Esophagus squamous epithelium (tissue), 5 donors: ENCODE data around the gene ACOX2. TPM values are rescaled to one million over a fixed set of nuclear protein-coding genes. Genes with fewer than 3 reads are reported as not detected.

Experiments
- DNase-seq: peaks from one replicate; lab custom pipeline; 2025; lab: John Stamatoyannopoulos, UW
- H3K27ac ChIP-seq, 4 donors: fragments of 200-600 bp; sonication (generic); one replicate each; pipeline ENCODE4 v1.5.1; 2016 to 2019; ENCODE audit warnings: mild to moderate bottlenecking in 1 of 4
- H3K27me3 ChIP-seq, 4 donors: fragments of 200-600 bp; sonication (generic); 1 replicate in 3 of 4; 2 replicates in 1 of 4; pipeline versions ENCODE4 v1.5.1 to v1.6.0; 2017 to 2021; ENCODE audit warnings: antibody characterized with exemption in 1 of 4
- H3K36me3 ChIP-seq, 3 donors: fragments of 200-600 bp; sonication (generic); one replicate each; pipeline ENCODE4 v1.5.1; 2016 to 2019
- H3K4me1 ChIP-seq, 3 donors: fragments of 200-600 bp; sonication (generic); one replicate each; pipeline ENCODE4 v1.5.1; 2017 to 2019
- H3K4me3 ChIP-seq, 4 donors: fragments of 200-600 bp; sonication (generic); 1 replicate in 3 of 4; 2 replicates in 1 of 4; pipeline ENCODE4 v1.5.1; 2016 to 2019; ENCODE audit warnings: mild to moderate bottlenecking in 2 of 4, moderate library complexity in 1 of 4
- H3K9me3 ChIP-seq, 3 donors: fragments of 200-600 bp; sonication (generic); one replicate each; pipeline ENCODE4 v1.5.1; 2016 to 2019
- CTCF ChIP-seq, 6 experiments: fragments of 450-650 bp in 4 of 6; fragments of 200-600 bp in 2 of 6; sonication (generic) in 2 of 6; IDR thresholded peaks; one replicate each; pipeline ENCODE4 v1.5.1; 2016 to 2019; ENCODE audit warnings: antibody characterized with exemption in 6 of 6, mild to moderate bottlenecking in 4 of 6, moderate library complexity in 4 of 6
- POLR2A ChIP-seq, 4 donors: fragments of 450-650 bp; IDR thresholded peaks; one replicate each; pipeline ENCODE4 v1.6.1; 2017; ENCODE audit warnings: antibody characterized with exemption in 4 of 4, mild to moderate bottlenecking in 4 of 4, moderate library complexity in 3 of 4
- WGBS, 2 donors: methylation state at CpG; one replicate each; pipeline ENCODE4 v1.1.5; 2018; 5-methylcytosine and 5-hydroxymethylcytosine counted together
- intact Hi-C: fragments of 100-400 bp; cut with DNase I; formaldehyde crosslinking; loops from one replicate; pipeline ENCODE4 v1.15.0; 2022
- total RNA-seq, 4 donors: library from RNA; depleted of rRNA; stranded (reverse); fragments of >200 nt; gene quantifications; one replicate each; pipeline ENCODE4 v1.1.0, GENCODE V29; 2016
- donor health status: DM: yes; HTN: yes; CAD: no.

ACOX2 gene
- total RNA-seq, 4 donors from 2014 or later = 5.3 to 14.1 (median 10.0) TPM

GRCh38 chr3:58553003-58553402 lies 16.0 kb upstream of the ACOX2 start:
- no peak for TF ChIP-seq POLR2A (IDR thresholded peaks at IDR 0.05)
- no peak for TF ChIP-seq CTCF (IDR thresholded peaks at IDR 0.05)
- 90 to 91% methylated on average over 1 of the region's 1 CpG for WGBS, 2 donors
- Histone ChIP-seq H3K27ac (no peak overlapping the region), H3K4me1 (peaks cover 0 to 12% (median 0%) of the 10 kb centered on the region in 3 donors), H3K9me3 (peaks cover 0 to 7% (median 0%) of the 10 kb centered on the region in 3 donors), H3K4me3 (no peak overlapping the region), H3K27me3 (no peaks in the 10 kb centered on the region), H3K36me3 (no peaks in the 10 kb centered on the region)
- intact Hi-C loops = no loop called here
- DNase-seq = no peak

- Histone ChIP-seq H3K27me3 (no peaks in the 10 kb centered on the region), H3K4me3 (no peak overlapping the region), H3K36me3 (no peaks in the 10 kb centered on the region), H3K9me3 (peaks cover 0 to 7% (median 0%) of the 10 kb centered on the region in 3 donors), H3K27ac (no peak overlapping the region), H3K4me1 (peaks cover 0 to 2% (median 0%) of the 10 kb centered on the region in 3 donors)
- DNase-seq = no peak
- WGBS, 2 donors = 43 to 56% methylated on average over 4 of the region's 4 CpGs
- TF ChIP-seq POLR2A (IDR thresholded peaks at IDR 0.05) = no peak
- no peak for TF ChIP-seq CTCF (IDR thresholded peaks at IDR 0.05)
- intact Hi-C loops = no loop called here
Observed at GRCh38 chr3:58551636-58552180, 14.7 kb upstream of the ACOX2 start.

GRCh38 chr3:58544541-58544940 lies 7.6 kb upstream of the ACOX2 start:
- TF ChIP-seq CTCF (IDR thresholded peaks at IDR 0.05) (no peak), POLR2A (IDR thresholded peaks at IDR 0.05) (no peak)
- Histone ChIP-seq H3K9me3 (no peaks in the 10 kb centered on the region), H3K4me1 (no peaks in the 10 kb centered on the region), H3K27ac (no peak overlapping the region), H3K27me3 (no peaks in the 10 kb centered on the region), H3K36me3 (no peaks in the 10 kb centered on the region), H3K4me3 (no peak overlapping the region)
- intact Hi-C loops = no loop called here
- no peak for DNase-seq
- WGBS, 2 donors = 72 to 82% methylated on average over 3 of the region's 3 CpGs

- 85 to 87% methylated on average over 4 to 8 of the region's 8 CpGs for WGBS, 2 donors
- no peaks in the 10 kb centered on the region for H3K27me3 ChIP-seq
Observed at GRCh38 chr3:58540176-58540858, 3.3 kb upstream of the ACOX2 start.

More at GRCh38 chr3:58540176-58540858, 3.3 kb upstream of the ACOX2 start:
- no peak for DNase-seq
- H3K36me3 ChIP-seq = no peaks in the 10 kb centered on the region
- no peak overlapping the region for H3K27ac ChIP-seq
- intact Hi-C loops = no loop called here
- H3K4me3 ChIP-seq = no peak overlapping the region
- peaks cover 23 to 31% (median 28%) of the 10 kb centered on the region in 3 donors for H3K4me1 ChIP-seq
- TF ChIP-seq CTCF (IDR thresholded peaks at IDR 0.05) (no peak), POLR2A (IDR thresholded peaks at IDR 0.05) (no peak)
- no peaks in the 10 kb centered on the region for H3K9me3 ChIP-seq
